Measurements from ENCODE around the gene DHRS3. TPM values are rescaled to one million over a fixed set of nuclear protein-coding genes. Genes with fewer than 3 reads are reported as not detected.

The DHRS3 gene
- total RNA-seq, 1 experiment from 2014 or later = 87.0 TPM

- intact Hi-C loops (cut with micrococcal nuclease) = no loop called here
- no peak overlapping the region for H3K9ac ChIP-seq (ENCODE audit: low read length)
- no TSS peak for BruUV-seq (replicated peaks)
- H4K20me1 ChIP-seq (ENCODE audit: insufficient read depth) = no peaks in the 10 kb centered on the region
- TF ChIP-seq RAD21 (IDR thresholded peaks at IDR 0.05; ENCODE audit: low read depth) = no peak
- no peak for TF ChIP-seq JUND (IDR thresholded peaks at IDR 0.05)
- TF ChIP-seq SRF (IDR thresholded peaks at IDR 0.05; ENCODE audit: low read depth) = no peak
- no peak for TF ChIP-seq ATF3 (IDR thresholded peaks at IDR 0.05)
- no peak for TF ChIP-seq EZH2phosphoT487 (IDR thresholded peaks at IDR 0.05; ENCODE audit: borderline replicate concordance)
- TF ChIP-seq ZBTB33 (IDR thresholded peaks at IDR 0.05; ENCODE audit: extremely low read depth, insufficient replicate concordance, low read length) = no peak
- TF ChIP-seq SIN3A (IDR thresholded peaks at IDR 0.05; ENCODE audit: low read depth) = no peak
- TF ChIP-seq CEBPB (IDR thresholded peaks at IDR 0.05; ENCODE audit: low read depth) = no peak
- H3K27ac ChIP-seq (ENCODE audit: low read depth, low read length) = no peak overlapping the region
- H3K4me3 ChIP-seq (replicated peaks in 1 of 2; ENCODE audit: low read depth in 1 of 2, low read length in 2 of 2) = no peak overlapping the region
- no peaks in the 10 kb centered on the region for H3K9me3 ChIP-seq (ENCODE audit: control insufficient read depth in 1 of 2, insufficient read depth in 1 of 2, low read depth in 1 of 2, low read length in 2 of 2)
- ChIA-PET CTCF (no interaction called here), POLR2A (no interaction called here), RAD21 (ENCODE audit: low non-redundant PET in 1 of 2, low total read pairs in 2 of 2, uncharacterized antibody in 2 of 2, unreplicated experiment in 2 of 2) (no interaction called here)
- no peak overlapping the region for H3K4me2 ChIP-seq (ENCODE audit: low read length)
- no peaks in the 10 kb centered on the region for H3K9me2 ChIP-seq (ENCODE audit: insufficient read depth)
- H3K79me2 ChIP-seq (ENCODE audit: insufficient read depth, low read length) = peaks cover 35% of the 10 kb centered on the region; the same call in 1 of the 2 replicates
- H3K36me3 ChIP-seq (ENCODE audit: control insufficient read depth in 1 of 2, insufficient read depth in 2 of 2, low read length in 2 of 2) = no peaks in the 10 kb centered on the region
- H2AFZ ChIP-seq (ENCODE audit: low read depth, low read length, poor library complexity, severe bottlenecking) = no peak overlapping the region
- no peaks in the 10 kb centered on the region for H3K27me3 ChIP-seq (ENCODE audit: insufficient read depth, low read length)
- DNase-seq (ENCODE audit: low read depth, low spot score) (no peak), ATAC-seq (no peak)
- peaks cover 28 to 69% of the 10 kb centered on the region in 2 experiments for H3K4me1 ChIP-seq (ENCODE audit: control insufficient read depth in 1 of 2, insufficient read depth in 2 of 2, low read length in 2 of 2)
Observed at GRCh38 chr1:12591267-12591938, 26.6 kb downstream of the DHRS3 start.

Data from HCT116 (cell line).